ENCODE results near the gene NUDT13.

DNA sequence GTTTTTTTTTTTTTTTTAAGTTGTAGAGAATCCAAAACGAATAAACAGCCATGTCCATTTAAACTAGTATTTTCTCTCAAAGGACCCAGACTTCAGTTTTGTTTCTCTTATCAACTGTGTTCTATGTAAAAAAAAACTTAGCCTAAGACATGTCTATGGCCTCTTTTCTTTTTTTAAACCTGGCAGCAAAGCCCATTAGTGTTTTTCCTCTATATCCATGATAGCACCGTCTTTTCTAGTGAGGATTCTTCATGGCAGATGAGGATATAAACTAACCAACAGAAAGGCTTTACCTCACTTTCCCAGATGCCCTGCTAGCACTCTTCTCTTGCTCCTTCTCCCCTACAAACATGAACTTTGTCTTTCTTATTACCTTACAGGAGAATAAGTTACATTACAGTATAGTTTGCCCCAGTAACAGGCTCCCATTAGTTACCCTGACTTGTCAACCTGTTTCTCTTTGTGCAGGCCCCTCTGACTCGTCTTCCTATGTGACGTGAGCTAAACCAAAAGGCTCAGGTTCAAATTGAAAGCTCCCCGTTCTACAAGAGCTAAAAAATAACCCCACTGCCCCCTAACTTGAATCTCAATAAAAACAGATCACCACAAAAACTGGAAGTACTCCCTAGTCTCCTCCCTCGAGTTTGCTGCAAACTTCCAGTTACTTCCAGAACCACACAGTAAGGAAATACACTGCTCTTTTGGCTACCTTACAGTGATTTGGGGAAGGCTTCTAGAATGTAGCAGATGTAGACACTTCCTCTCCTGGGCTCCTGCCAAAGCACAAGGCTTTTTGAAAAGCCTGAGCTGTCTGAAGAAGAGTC, 33.7 kb upstream of the NUDT13 start:
- TF ChIP-seq ZNF274 (IDR thresholded peaks at IDR 0.05; ENCODE audit: low read depth, low read length), result no peak
- no peak for TF ChIP-seq SUZ12 (IDR thresholded peaks at IDR 0.05; ENCODE audit: extremely low read depth, insufficient read depth, insufficient read length)
- no peak for TF ChIP-seq YY1 (IDR thresholded peaks at IDR 0.05; ENCODE audit: insufficient read depth, insufficient read length)

Measured in NT2/D1 (cell line).